ENCODE results near the gene UBR7. TPM values are rescaled to one million over a fixed set of nuclear protein-coding genes. Genes with fewer than 3 reads are reported as not detected.
"Not testable (repeated sequence)": the region's sequence is repeated elsewhere in the genome, so short reads cannot be mapped to it uniquely, and the experiment has no call there.

Gene UBR7
- total RNA-seq, result 10 to 100 TPM; 16.6 to 26.0 TPM
- 10 to 100 TPM; 11.3 to 12.0 TPM for polyA plus RNA-seq
- long read RNA-seq, donor 1, transcript UBR7-201 (11 exons, 3,694 nt), result major isoform, 15 of 15 reads
- long read RNA-seq, donor 1, partial matches to known transcripts, result 0 of 15 reads
- long read RNA-seq, donor 1, other reads (novel, unspliced or antisense), result 0 of 15 reads
- long read RNA-seq, donor 2, partial matches to known transcripts, result 0 of 2 reads
- long read RNA-seq, donor 2, other reads (novel, unspliced or antisense), result 0 of 2 reads
- long read RNA-seq, donor 3, result 0 reads
- long read RNA-seq, donor 4, partial matches to known transcripts, result 0 of 4 reads
- long read RNA-seq, donor 4, other reads (novel, unspliced or antisense), result 0 of 4 reads
- long read RNA-seq, donor 5, transcript UBR7-201 (11 exons, 3,694 nt), result major isoform, 12 of 13 reads
- long read RNA-seq, donor 5, partial matches to known transcripts, result 0 of 13 reads
- long read RNA-seq, donor 5, other reads (novel, unspliced or antisense), result 0 of 13 reads

GRCh38 chr14:93206793-93207467 is at the start of gene UBR7, which contains the start of gene GON7:
TSS of gene UBR7 (plus strand) at chr14:93207256. CDS start at chr14:93207292, 36 bp downstream.
TSS of gene GON7 (minus strand) at chr14:93207065. CDS start at chr14:93207037, 28 bp downstream.
- H3K27me3 ChIP-seq (ENCODE audit: control insufficient read depth in 3 of 3, insufficient read depth in 3 of 3, low read length in 2 of 3), result no peaks in the 10 kb centered on the region
- peak; percentile 97 for ATAC-seq (ENCODE audit: insufficient read depth, low FRiP score)
- H3K27ac ChIP-seq (ENCODE audit: low read depth in 1 of 2, low read length in 1 of 2), result peak within 1 kb of the TSS; percentile 94 to 96
- peak within 1 kb of the TSS; percentile 41 to 80 for H3K9ac ChIP-seq (ENCODE audit: insufficient read depth in 1 of 2, low read length in 2 of 2)
- peak; percentile 14 for TF ChIP-seq CTCF (IDR thresholded peaks at IDR 0.05; ENCODE audit: control extremely low read depth, extremely low read depth)
- no peaks in the 10 kb centered on the region for H3K9me3 ChIP-seq (ENCODE audit: control insufficient read depth in 4 of 4, insufficient read depth in 3 of 4, low read length in 3 of 4)
- peaks cover 0 to 4% (median 2%) of the 10 kb centered on the region in 4 donors for H3K36me3 ChIP-seq (ENCODE audit: control insufficient read depth in 4 of 4, insufficient read depth in 4 of 4, low read length in 4 of 4)
- peaks cover 5 to 24% (median 8%) of the 10 kb centered on the region in 5 donors for H3K4me1 ChIP-seq (ENCODE audit: control insufficient read depth in 5 of 5, insufficient read depth in 5 of 5, low read length in 5 of 5)
- 0% methylated on average over 65 of the region's 65 CpGs for WGBS, 2 donors
- H3K4me3 ChIP-seq, result peak within 1 kb of the TSS; percentile 77
- DNase-seq, result peak; percentile 97 to 99 (median 98)

- H3K9ac ChIP-seq (ENCODE audit: insufficient read depth in 1 of 2, low read length in 2 of 2); DNase-seq; H3K27ac ChIP-seq (ENCODE audit: low read depth in 1 of 2, low read length in 1 of 2); H3K36me3 ChIP-seq (ENCODE audit: control insufficient read depth in 4 of 4, insufficient read depth in 4 of 4, low read length in 4 of 4); H3K27me3 ChIP-seq (ENCODE audit: control insufficient read depth in 3 of 3, insufficient read depth in 3 of 3, low read length in 2 of 3); H3K4me1 ChIP-seq (ENCODE audit: control insufficient read depth in 5 of 5, insufficient read depth in 5 of 5, low read length in 5 of 5); ATAC-seq (ENCODE audit: insufficient read depth, low FRiP score); H3K9me3 ChIP-seq (ENCODE audit: control insufficient read depth in 4 of 4, insufficient read depth in 3 of 4, low read length in 3 of 4); H3K4me3 ChIP-seq: not testable (repeated sequence)
- WGBS, 2 donors, result 88 to 92% methylated on average over 7 of the region's 7 CpGs
Observed at GRCh38 chr14:93158349-93158748, 48.7 kb upstream of the UBR7 start.

GRCh38 chr14:93159625-93160352 is 47.3 kb upstream of the UBR7 start:
- not testable (repeated sequence) for H3K27ac ChIP-seq (ENCODE audit: low read depth in 1 of 2, low read length in 1 of 2); H3K4me1 ChIP-seq (ENCODE audit: control insufficient read depth in 5 of 5, insufficient read depth in 5 of 5, low read length in 5 of 5); DNase-seq; H3K27me3 ChIP-seq (ENCODE audit: control insufficient read depth in 3 of 3, insufficient read depth in 3 of 3, low read length in 2 of 3); ATAC-seq (ENCODE audit: insufficient read depth, low FRiP score); H3K9me3 ChIP-seq (ENCODE audit: control insufficient read depth in 4 of 4, insufficient read depth in 3 of 4, low read length in 3 of 4); H3K36me3 ChIP-seq (ENCODE audit: control insufficient read depth in 4 of 4, insufficient read depth in 4 of 4, low read length in 4 of 4); H3K4me3 ChIP-seq; H3K9ac ChIP-seq (ENCODE audit: insufficient read depth in 1 of 2, low read length in 2 of 2)
- 67 to 72% methylated on average over 5 of the region's 5 CpGs for WGBS, 2 donors

GRCh38 chr14:93160353-93160801 is 46.7 kb upstream of the UBR7 start:
- H3K4me3 ChIP-seq, result no peak overlapping the region
- peak in 1 of 3 donors; percentile 15 for DNase-seq
- no peak overlapping the region for H3K27ac ChIP-seq (ENCODE audit: low read depth in 1 of 2, low read length in 1 of 2)
- no peak for ATAC-seq (ENCODE audit: insufficient read depth, low FRiP score)
- H3K4me1 ChIP-seq (ENCODE audit: control insufficient read depth in 5 of 5, insufficient read depth in 5 of 5, low read length in 5 of 5), result no peaks in the 10 kb centered on the region
- H3K9me3 ChIP-seq (ENCODE audit: control insufficient read depth in 4 of 4, insufficient read depth in 3 of 4, low read length in 3 of 4), result no peaks in the 10 kb centered on the region
- H3K27me3 ChIP-seq (ENCODE audit: control insufficient read depth in 3 of 3, insufficient read depth in 3 of 3, low read length in 2 of 3), result no peaks in the 10 kb centered on the region
- no peaks in the 10 kb centered on the region for H3K36me3 ChIP-seq (ENCODE audit: control insufficient read depth in 4 of 4, insufficient read depth in 4 of 4, low read length in 4 of 4)
- WGBS, 2 donors, result 44 to 48% methylated on average over 4 of the region's 4 CpGs
- H3K9ac ChIP-seq (ENCODE audit: insufficient read depth in 1 of 2, low read length in 2 of 2), result no peak overlapping the region
- no peak for TF ChIP-seq CTCF (IDR thresholded peaks at IDR 0.05; ENCODE audit: control extremely low read depth, extremely low read depth)
